SJCRH30 (cell line): ENCODE measurements around the gene CROT. TPM values are rescaled to one million over a fixed set of nuclear protein-coding genes. Genes with fewer than 3 reads are reported as not detected.

ENCODE experiments used
- DNase-seq, 2 experiments: peaks; one replicate each; pipeline ENCODE4 v3.0.0-alpha.2; 2015 to 2020
- H3K27ac ChIP-seq: fragments of 250-450 bp; sonication (Bioruptor Pico); 2 replicates; pipeline ENCODE4 v1.5.1; 2020; ENCODE audit warnings: mild to moderate bottlenecking, moderate library complexity
- H3K27me3 ChIP-seq: fragments of 250-450 bp; sonication (Bioruptor Pico); 2 replicates; pipeline ENCODE4 v1.5.1; 2020; ENCODE audit warnings: mild to moderate bottlenecking, moderate library complexity
- H3K36me3 ChIP-seq: fragments of 250-450 bp; sonication (Bioruptor Pico); 2 replicates; pipeline ENCODE4 v1.5.1; 2020; ENCODE audit warnings: mild to moderate bottlenecking, moderate library complexity
- H3K4me1 ChIP-seq: fragments of 250-450 bp; sonication (Bioruptor Pico); 2 replicates; pipeline ENCODE4 v1.5.1; 2020; ENCODE audit warnings: mild to moderate bottlenecking, moderate library complexity
- H3K4me3 ChIP-seq: fragments of 250-450 bp; sonication (Bioruptor Pico); 2 replicates; pipeline ENCODE4 v1.5.1; 2020; ENCODE audit warnings: mild to moderate bottlenecking, moderate library complexity
- H3K9me3 ChIP-seq: fragments of 250-450 bp; sonication (Bioruptor Pico); replicated peaks from 2 replicates; pipeline ENCODE4 v1.5.1; 2020; ENCODE audit warnings: mild to moderate bottlenecking, moderate library complexity
- total RNA-seq: library from RNA; depleted of rRNA; stranded (reverse); fragments of >200 nt; shearing (Covaris generic); gene quantifications from 2 replicates; pipeline ENCODE4 v1.2.3, GENCODE V29; 2014

The CROT gene
- total RNA-seq, 1 experiment from 2014 or later, result 15.7 TPM

DNA sequence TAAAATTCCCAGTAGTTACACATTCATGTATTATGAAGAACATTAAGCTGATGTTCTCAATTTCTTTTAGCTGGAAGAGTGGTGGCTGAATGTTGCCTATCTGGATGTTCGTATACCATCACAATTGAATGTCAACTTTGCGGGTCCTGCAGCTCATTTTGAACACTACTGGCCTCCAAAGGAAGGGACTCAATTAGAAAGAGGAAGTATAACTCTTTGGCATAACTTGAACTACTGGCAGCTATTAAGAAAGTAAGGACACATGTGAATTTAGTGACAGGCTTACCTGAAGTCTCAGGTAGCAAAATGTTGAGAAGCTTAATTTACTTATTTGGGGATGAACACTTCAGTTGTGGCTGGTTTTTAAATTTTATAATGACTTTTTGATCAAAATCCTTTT lies 15.9 kb downstream of the CROT start:
- Histone ChIP-seq H3K4me1 (no peaks in the 10 kb centered on the region), H3K27ac (no peak overlapping the region), H3K4me3 (no peak overlapping the region), H3K36me3 (peaks cover 1% of the 10 kb centered on the region; the same call in 1 of the 2 replicates), H3K27me3 (no peaks in the 10 kb centered on the region), H3K9me3 (no peaks in the 10 kb centered on the region)
- no peak for DNase-seq

GRCh38 chr7:87363342-87363741 lies 17.9 kb downstream of the CROT start:
- H3K36me3 ChIP-seq, result no peaks in the 10 kb centered on the region; the same call in 1 of the 2 replicates
- H3K9me3 ChIP-seq, result no peaks in the 10 kb centered on the region
- no peak overlapping the region for H3K27ac ChIP-seq
- no peaks in the 10 kb centered on the region for H3K27me3 ChIP-seq
- no peak for DNase-seq
- H3K4me3 ChIP-seq, result no peak overlapping the region
- no peaks in the 10 kb centered on the region for H3K4me1 ChIP-seq

DNA sequence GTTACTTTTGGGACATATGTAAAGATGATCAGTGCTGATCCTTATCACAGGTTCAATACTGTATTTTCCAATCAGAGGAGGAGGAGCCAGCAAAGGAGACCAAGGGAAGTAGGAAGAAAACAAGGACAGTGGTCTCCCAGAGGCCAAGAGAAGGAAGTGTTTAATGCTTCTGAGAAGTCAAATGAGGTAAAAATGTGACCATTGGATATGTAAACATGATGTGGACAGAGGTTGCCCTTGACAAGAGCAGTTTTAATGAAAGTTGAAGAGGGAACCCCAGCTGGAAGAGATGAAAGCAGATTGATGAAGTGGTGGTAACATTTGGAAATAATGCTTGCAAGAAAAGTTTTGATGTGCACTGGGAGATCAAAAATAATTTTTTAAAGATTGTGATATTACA lies 18.8 kb downstream of the CROT start:
- H3K27ac ChIP-seq, result no peak overlapping the region
- no peak for DNase-seq
- no peaks in the 10 kb centered on the region; the same call in 1 of the 2 replicates for H3K36me3 ChIP-seq
- H3K9me3 ChIP-seq, result no peaks in the 10 kb centered on the region
- no peaks in the 10 kb centered on the region for H3K27me3 ChIP-seq
- no peaks in the 10 kb centered on the region for H3K4me1 ChIP-seq
- no peak overlapping the region for H3K4me3 ChIP-seq

DNA sequence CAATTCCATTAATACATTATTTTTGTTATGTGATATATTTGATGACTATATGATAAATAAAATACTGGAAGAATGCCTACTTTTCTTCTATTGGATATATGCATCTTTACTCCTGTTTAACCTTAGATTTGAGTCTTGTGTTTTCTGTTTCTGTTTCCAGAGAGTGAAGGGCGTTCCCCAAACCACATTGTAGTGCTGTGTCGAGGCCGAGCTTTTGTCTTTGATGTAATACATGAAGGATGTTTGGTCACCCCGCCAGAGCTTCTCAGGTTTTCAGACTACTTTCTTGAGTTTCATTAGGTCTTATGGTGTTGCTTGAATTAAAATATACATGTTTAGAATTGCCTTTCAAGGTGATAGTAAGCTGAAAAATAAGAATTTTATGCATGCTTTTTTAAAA lies 23.8 kb downstream of the CROT start:
- Histone ChIP-seq H3K4me1 (no peaks in the 10 kb centered on the region), H3K4me3 (no peak overlapping the region), H3K36me3 (no peaks in the 10 kb centered on the region), H3K9me3 (no peaks in the 10 kb centered on the region), H3K27ac (no peak overlapping the region), H3K27me3 (no peaks in the 10 kb centered on the region)
- DNase-seq, result no peak

DNA sequence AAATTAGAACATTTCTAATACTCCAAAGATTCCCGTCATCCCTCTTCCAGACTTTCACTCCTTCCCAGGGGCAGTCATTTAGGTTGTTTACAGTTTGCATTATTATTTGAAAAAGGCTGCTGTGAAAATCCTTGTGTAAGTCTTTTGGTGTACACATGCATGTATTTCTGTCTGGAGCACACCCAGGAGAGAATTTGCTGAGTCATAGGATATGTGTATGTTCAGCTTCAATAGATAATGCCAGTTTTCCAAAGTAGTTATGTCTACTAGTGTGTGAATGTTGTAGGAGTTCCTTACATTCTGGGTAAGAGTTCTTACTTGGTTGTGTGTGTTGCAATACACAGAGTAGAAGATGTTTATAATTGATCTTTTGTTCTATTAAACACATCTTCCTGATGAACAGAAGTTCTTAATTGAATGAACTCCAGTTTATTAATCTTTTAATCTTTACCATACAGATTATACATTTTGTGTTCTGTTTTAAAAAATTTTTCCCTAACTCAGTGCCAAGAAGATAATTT lies 25.3 kb downstream of the CROT start:
- no peak overlapping the region for H3K27ac ChIP-seq
- H3K9me3 ChIP-seq, result no peaks in the 10 kb centered on the region
- no peaks in the 10 kb centered on the region for H3K36me3 ChIP-seq
- H3K4me1 ChIP-seq, result no peaks in the 10 kb centered on the region
- no peaks in the 10 kb centered on the region for H3K27me3 ChIP-seq
- no peak for DNase-seq
- no peak overlapping the region for H3K4me3 ChIP-seq

DNA sequence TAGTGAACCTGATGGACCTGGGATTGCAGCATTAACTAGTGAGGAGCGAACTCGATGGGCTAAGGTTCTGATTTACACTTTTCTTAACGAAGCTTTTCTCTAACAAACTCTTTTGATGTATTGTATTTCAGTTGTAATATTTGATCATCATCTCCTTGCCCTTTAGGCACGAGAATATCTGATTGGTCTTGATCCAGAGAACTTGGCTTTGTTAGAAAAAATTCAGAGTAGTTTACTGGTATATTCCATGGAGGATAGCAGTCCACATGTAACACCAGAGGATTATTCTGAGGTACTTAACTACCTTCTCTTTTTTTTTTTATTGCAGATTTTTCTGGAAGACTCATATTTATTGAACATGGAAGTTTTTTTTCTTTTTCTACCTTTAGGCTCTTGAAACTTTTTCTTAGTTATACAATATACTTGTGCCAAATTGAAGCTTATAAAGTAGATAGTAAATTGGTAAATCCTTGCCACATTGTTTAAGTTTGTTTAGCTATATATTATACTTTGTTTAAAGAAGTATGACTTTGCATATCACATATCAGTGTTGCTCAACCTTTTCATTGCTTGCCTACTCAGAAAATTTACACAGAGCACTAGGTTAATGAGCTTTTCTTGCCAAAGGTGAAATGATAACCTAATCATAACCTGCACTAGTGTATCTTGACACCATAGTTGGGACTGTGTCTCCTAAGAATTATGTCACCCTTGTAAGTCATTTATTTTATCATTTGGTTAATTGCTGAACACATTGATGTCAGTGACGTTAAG lies 30.4 kb downstream of the CROT start:
- no peaks in the 10 kb centered on the region for H3K4me1 ChIP-seq
- no peak for DNase-seq
- no peak overlapping the region for H3K4me3 ChIP-seq
- H3K9me3 ChIP-seq, result no peaks in the 10 kb centered on the region
- H3K27me3 ChIP-seq, result no peaks in the 10 kb centered on the region
- no peak overlapping the region for H3K27ac ChIP-seq
- H3K36me3 ChIP-seq, result no peaks in the 10 kb centered on the region

- no peaks in the 10 kb centered on the region for H3K36me3 ChIP-seq
- no peak overlapping the region for H3K27ac ChIP-seq
- no peak for DNase-seq
- H3K4me1 ChIP-seq, result no peaks in the 10 kb centered on the region
- no peak overlapping the region for H3K4me3 ChIP-seq
- no peaks in the 10 kb centered on the region for H3K27me3 ChIP-seq
- no peaks in the 10 kb centered on the region for H3K9me3 ChIP-seq
Observed at GRCh38 chr7:87380905-87381304, 35.4 kb downstream of the CROT start.

- no peaks in the 10 kb centered on the region for H3K27me3 ChIP-seq
- H3K36me3 ChIP-seq, result no peaks in the 10 kb centered on the region
- H3K9me3 ChIP-seq, result no peaks in the 10 kb centered on the region
- H3K4me1 ChIP-seq, result no peaks in the 10 kb centered on the region
- no peak for DNase-seq
- no peak overlapping the region for H3K4me3 ChIP-seq
- no peak overlapping the region for H3K27ac ChIP-seq
Observed at GRCh38 chr7:87391020-87391701, 45.7 kb downstream of the CROT start.

DNA sequence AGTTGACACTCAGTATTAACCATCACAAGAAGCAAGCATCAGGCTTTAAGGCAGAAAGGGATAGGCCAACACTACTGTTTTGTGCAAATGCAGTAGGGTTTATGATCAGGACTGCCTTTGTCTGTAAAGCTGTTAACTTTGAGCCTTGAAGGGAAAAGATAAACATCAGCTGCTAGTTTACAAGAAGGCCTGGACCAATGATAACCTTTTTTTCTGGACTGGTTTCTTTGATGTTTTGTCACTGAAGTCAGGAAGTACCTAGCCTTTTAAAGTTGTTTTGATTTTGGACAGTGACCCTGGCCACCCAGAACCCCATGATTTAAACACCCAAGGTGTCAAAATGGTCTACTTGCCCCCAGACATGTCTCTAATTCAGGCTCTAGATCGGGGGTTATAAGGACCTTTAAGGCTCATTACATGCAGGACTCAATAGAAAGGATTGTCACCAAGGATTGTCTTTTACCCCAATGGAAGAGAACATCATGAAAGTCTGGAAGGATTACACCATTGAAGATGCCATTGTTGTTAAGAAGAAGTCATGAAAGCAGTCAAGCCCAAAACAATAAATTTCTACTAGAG lies 50.1 kb downstream of the CROT start:
- Histone ChIP-seq H3K9me3 (no peaks in the 10 kb centered on the region), H3K4me3 (no peak overlapping the region), H3K27ac (no peak overlapping the region), H3K4me1 (no peaks in the 10 kb centered on the region), H3K27me3 (no peaks in the 10 kb centered on the region), H3K36me3 (no peaks in the 10 kb centered on the region)
- DNase-seq, result no peak

- DNase-seq, result no peak
- no peak overlapping the region for H3K27ac ChIP-seq
- no peaks in the 10 kb centered on the region for H3K4me1 ChIP-seq
- no peaks in the 10 kb centered on the region for H3K9me3 ChIP-seq
- H3K4me3 ChIP-seq, result no peak overlapping the region
- H3K27me3 ChIP-seq, result no peaks in the 10 kb centered on the region
- H3K36me3 ChIP-seq, result no peaks in the 10 kb centered on the region
Observed at GRCh38 chr7:87398446-87398845, 53.0 kb downstream of the CROT start.

DNA sequence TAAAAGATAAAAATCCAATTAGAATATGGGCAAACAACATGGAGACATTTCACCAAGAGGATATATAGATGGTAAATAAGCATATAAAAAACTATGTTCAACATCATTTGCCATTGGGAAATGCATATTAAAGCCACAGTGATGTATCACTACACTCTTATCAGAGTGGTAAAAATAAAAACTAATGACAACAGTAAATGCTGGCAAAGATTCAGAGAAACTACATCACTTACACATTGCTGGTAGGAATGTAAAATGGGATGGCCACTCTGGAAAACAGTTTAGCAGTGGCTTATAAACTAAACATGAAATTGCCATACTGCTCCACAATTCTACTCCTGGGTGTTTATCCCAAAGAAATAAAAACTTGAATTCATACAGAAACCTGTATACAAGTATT lies 59.2 kb downstream of the CROT start:
- DNase-seq, result no peak
- Histone ChIP-seq H3K4me3 (no peak overlapping the region), H3K9me3 (no peaks in the 10 kb centered on the region), H3K27ac (no peak overlapping the region), H3K27me3 (no peaks in the 10 kb centered on the region; the same call in 1 of the 2 replicates), H3K4me1 (no peaks in the 10 kb centered on the region), H3K36me3 (no peaks in the 10 kb centered on the region)

DNA sequence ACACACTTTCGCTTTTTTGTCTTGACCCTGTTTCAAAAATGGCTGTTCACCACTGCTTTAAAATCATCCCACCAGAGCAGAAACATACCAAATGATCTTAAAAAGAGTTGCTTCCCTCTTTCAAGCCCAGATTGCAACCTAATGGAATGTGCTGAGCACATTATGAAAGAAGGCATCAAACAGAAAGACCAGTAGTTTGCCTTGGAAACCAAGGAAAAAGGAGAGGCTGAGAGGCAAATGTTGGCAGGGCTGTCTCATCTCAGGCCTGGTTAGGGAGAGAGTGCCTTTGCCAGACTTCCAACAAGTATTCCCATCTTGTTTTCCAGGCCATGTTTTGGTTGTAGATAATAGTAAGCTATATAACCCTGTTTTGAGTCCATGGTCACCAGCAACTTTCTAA lies 65.7 kb downstream of the CROT start:
- Histone ChIP-seq H3K27ac (no peak overlapping the region), H3K4me1 (no peaks in the 10 kb centered on the region), H3K9me3 (no peaks in the 10 kb centered on the region), H3K4me3 (no peak overlapping the region), H3K27me3 (no peaks in the 10 kb centered on the region; the same call in 1 of the 2 replicates), H3K36me3 (no peaks in the 10 kb centered on the region)
- no peak for DNase-seq

GRCh38 chr7:87413029-87413428 lies 67.6 kb downstream of the CROT start:
- Histone ChIP-seq H3K9me3 (no peaks in the 10 kb centered on the region), H3K4me1 (no peaks in the 10 kb centered on the region), H3K27me3 (no peaks in the 10 kb centered on the region; the same call in 1 of the 2 replicates), H3K27ac (no peak overlapping the region), H3K36me3 (no peaks in the 10 kb centered on the region), H3K4me3 (no peak overlapping the region)
- no peak for DNase-seq

- DNase-seq, result peak in 1 of 2 experiments; percentile 7
- no peak overlapping the region for H3K4me3 ChIP-seq
- no peak overlapping the region for H3K27ac ChIP-seq
Observed at GRCh38 chr7:87413951-87414793, 68.7 kb downstream of the CROT start.

More at GRCh38 chr7:87413951-87414793, 68.7 kb downstream of the CROT start:
- Histone ChIP-seq H3K27me3 (no peaks in the 10 kb centered on the region), H3K9me3 (no peaks in the 10 kb centered on the region), H3K36me3 (no peaks in the 10 kb centered on the region), H3K4me1 (no peaks in the 10 kb centered on the region)
